ENCODE measurements around the gene TNS1.

DNA sequence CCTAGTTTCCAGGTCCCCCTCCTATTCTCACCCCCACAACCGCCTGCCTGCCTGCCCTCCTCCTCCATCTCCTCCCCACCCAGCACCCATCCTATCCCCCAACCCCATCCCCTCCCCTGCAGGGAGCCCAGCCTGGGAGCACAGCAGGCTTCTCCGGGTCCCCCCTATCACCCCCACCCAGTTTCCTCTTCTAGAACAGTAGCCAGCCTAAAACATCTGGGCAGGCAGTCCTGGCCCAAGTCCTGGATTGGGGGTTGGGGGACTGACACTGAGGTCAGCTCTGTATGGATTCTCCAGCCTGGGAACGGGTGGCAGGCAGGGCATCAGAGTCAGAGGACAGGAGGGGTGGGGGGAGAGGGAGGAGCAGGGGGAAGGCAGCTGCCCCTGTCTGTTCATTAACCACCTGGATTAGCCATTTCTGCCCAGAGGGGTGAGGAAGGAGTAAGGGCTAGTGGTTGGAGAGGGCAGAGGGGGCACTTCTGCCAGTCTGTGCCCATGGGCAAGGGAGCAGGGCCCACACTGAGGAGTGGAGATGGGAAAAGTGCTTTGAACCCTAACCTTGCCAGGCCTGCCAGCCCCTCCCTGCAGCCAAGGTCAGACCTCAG lies 60.0 kb downstream of the TNS1 start:
- TF ChIP-seq POLR2A (IDR thresholded peaks at IDR 0.05) = no peak
- TF ChIP-seq, protein P1, sequence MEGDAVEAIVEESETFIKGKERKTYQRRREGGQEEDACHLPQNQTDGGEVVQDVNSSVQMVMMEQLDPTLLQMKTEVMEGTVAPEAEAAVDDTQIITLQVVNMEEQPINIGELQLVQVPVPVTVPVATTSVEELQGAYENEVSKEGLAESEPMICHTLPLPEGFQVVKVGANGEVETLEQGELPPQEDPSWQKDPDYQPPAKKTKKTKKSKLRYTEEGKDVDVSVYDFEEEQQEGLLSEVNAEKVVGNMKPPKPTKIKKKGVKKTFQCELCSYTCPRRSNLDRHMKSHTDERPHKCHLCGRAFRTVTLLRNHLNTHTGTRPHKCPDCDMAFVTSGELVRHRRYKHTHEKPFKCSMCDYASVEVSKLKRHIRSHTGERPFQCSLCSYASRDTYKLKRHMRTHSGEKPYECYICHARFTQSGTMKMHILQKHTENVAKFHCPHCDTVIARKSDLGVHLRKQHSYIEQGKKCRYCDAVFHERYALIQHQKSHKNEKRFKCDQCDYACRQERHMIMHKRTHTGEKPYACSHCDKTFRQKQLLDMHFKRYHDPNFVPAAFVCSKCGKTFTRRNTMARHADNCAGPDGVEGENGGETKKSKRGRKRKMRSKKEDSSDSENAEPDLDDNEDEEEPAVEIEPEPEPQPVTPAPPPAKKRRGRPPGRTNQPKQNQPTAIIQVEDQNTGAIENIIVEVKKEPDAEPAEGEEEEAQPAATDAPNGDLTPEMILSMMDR (IDR thresholded peaks at IDR 0.05) = no peak

All from thyroid gland (tissue), 4 donors.